GM21576 (cell line): ENCODE measurements around the gene ADK.

ENCODE experiments used
- ATAC-seq: cut with Tn5 transposase; IDR thresholded peaks from one replicate; pipeline ENCODE4 v1.9.1; 2021; ENCODE audit warnings: mild to moderate bottlenecking, moderate library complexity; ENCODE audit not compliant: unreplicated experiment

ADK gene

DNA sequence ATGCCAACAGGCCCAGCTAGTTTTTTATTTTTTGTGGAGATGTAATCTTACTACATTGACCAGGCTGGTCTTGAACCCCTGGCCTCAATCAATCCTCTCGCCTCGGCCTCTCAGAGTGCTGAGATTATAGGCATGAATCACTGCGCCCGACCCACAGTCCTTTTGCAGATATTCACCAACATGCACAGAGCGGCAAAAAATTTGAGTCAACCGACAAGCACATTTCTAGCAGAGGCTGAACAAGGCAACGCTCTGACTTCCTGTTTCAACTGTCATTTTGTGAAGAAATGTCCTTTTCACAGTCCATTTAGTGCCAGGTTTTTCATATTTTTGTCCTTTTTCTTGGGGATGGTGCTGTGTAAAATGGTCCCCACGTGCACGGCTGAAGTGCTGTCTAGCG is 604.3 kb downstream of the ADK start:
- no peak for ATAC-seq
